Keratinocyte (primary cell): ENCODE measurements around the gene KAT6B. TPM values are rescaled to one million over a fixed set of nuclear protein-coding genes. Genes with fewer than 3 reads are reported as not detected.

Experiments
- DNase-seq: peaks from one replicate; pipeline ENCODE4 v3.0.0-alpha.2; 2011; ENCODE audit warnings: low read depth, missing footprints, low spot score
- FAIRE-seq: peaks from 2 replicates; lab custom pipeline; 2011; peaks lifted over from hg19 to GRCh38; lab: Jason Lieb, UNC
- H2AFZ ChIP-seq: 2 replicates; pipeline ENCODE4 v1.6.0; 2012; ENCODE audit warnings: low read length, control low read depth, inconsistent platforms; ENCODE audit not compliant: control insufficient read depth
- H3K27ac ChIP-seq: 2 replicates; pipeline ENCODE4 v1.5.1; 2011; ENCODE audit warnings: low read length; ENCODE audit not compliant: control insufficient read depth, insufficient read depth
- H3K27me3 ChIP-seq: 3 replicates; pipeline ENCODE4 v1.6.0; 2011; ENCODE audit warnings: low read length; ENCODE audit not compliant: control insufficient read depth, insufficient read depth; ENCODE audit errors: extremely low read depth
- H3K36me3 ChIP-seq, 2 experiments: 2 replicates in 1 of 2; 3 replicates in 1 of 2; pipeline ENCODE4 v1.5.1; 2011; ENCODE audit warnings: low read length in 2 of 2, mild to moderate bottlenecking in 1 of 2; ENCODE audit not compliant: control insufficient read depth in 2 of 2, insufficient read depth in 2 of 2; ENCODE audit errors: extremely low read depth in 1 of 2
- H3K4me1 ChIP-seq: 3 replicates; pipeline ENCODE4 v1.5.1; 2011; ENCODE audit warnings: low read length; ENCODE audit not compliant: control insufficient read depth, insufficient read depth; ENCODE audit errors: extremely low read depth
- H3K4me2 ChIP-seq: 3 replicates; pipeline ENCODE4 v1.6.0; 2011; ENCODE audit warnings: low read depth, low read length; ENCODE audit not compliant: control insufficient read depth, insufficient read depth; ENCODE audit errors: extremely low read depth
- H3K4me3 ChIP-seq, 3 experiments: fragments of 200-600 bp in 1 of 3; sonication (generic) in 1 of 3; 2 replicates in 2 of 3; 3 replicates in 1 of 3; pipeline ENCODE4 v1.5.1; 2011 to 2016; ENCODE audit warnings: low read length in 3 of 3, mild to moderate bottlenecking in 3 of 3, control low read depth in 2 of 3, inconsistent platforms in 1 of 3, low read depth in 1 of 3, mixed read lengths in 1 of 3, mixed run types in 1 of 3, moderate library complexity in 1 of 3; ENCODE audit not compliant: control insufficient read depth in 2 of 3, insufficient read depth in 2 of 3; ENCODE audit errors: extremely low read depth in 1 of 3
- H3K79me2 ChIP-seq: 2 replicates; pipeline ENCODE4 v1.6.0; 2012; ENCODE audit warnings: low read length; ENCODE audit not compliant: control insufficient read depth, insufficient read depth
- H3K9ac ChIP-seq: 3 replicates; pipeline ENCODE4 v1.6.0; 2011; ENCODE audit warnings: low read length; ENCODE audit not compliant: control insufficient read depth, insufficient read depth; ENCODE audit errors: extremely low read depth
- H3K9me1 ChIP-seq: 3 replicates; pipeline ENCODE4 v1.6.0; 2011; ENCODE audit warnings: low read length; ENCODE audit not compliant: control insufficient read depth, insufficient read depth; ENCODE audit errors: extremely low read depth
- H3K9me3 ChIP-seq: 2 replicates; pipeline ENCODE4 v1.5.1; 2012; ENCODE audit warnings: low read depth, low read length; ENCODE audit not compliant: control insufficient read depth
- H4K20me1 ChIP-seq: 3 replicates; pipeline ENCODE4 v1.6.0; 2011; ENCODE audit warnings: low read length; ENCODE audit not compliant: control insufficient read depth, insufficient read depth; ENCODE audit errors: extremely low read depth
- CTCF ChIP-seq, 3 experiments: IDR thresholded peaks in 1 of 3; conservative IDR thresholded peaks in 1 of 3; optimal IDR thresholded peaks in 1 of 3; 2 replicates in 2 of 3; 3 replicates in 1 of 3; pipeline versions ENCODE3 to v1.5.1; 2011; ENCODE audit warnings: low read length in 3 of 3, mild to moderate bottlenecking in 3 of 3, moderate library complexity in 2 of 3, control low read depth in 1 of 3, inconsistent platforms in 1 of 3; ENCODE audit not compliant: insufficient read depth in 2 of 3; ENCODE audit errors: extremely low read depth in 1 of 3
- EZH2 ChIP-seq: IDR thresholded peaks from one replicate; pipeline ENCODE4 v1.6.1; 2012; ENCODE audit warnings: inconsistent platforms, mild to moderate bottlenecking, low read length, moderate library complexity
- dilution Hi-C: fragments of 300-500 bp; cut with MboI; formaldehyde crosslinking; loops from one replicate; pipeline ENCODE4 v1.7.0; 2020; ENCODE audit warnings: low sequenced_read_pairs; ENCODE audit not compliant: extremely low pct_ligation_motif_present
- polyA plus RNA-seq, 5 experiments: library from polyadenylated mRNA; depleted of rRNA in 3 of 5; stranded (reverse) in 3 of 5; stranded (forward) in 1 of 5; unstranded in 1 of 5; fragments of >200 nt; gene quantifications; 1 replicate in 1 of 5; 2 replicates in 3 of 5; 3 replicates in 1 of 5; pipeline versions ENCODE4 v1.2.1 to v1.2.3, GENCODE V29; 2011 to 2012; ENCODE audit warnings: missing spikeins in 2 of 5, low read depth in 1 of 5, low replicate concordance in 1 of 5

The KAT6B gene
- polyA plus RNA-seq, 1 donor (not counting 4 experiments of a cell fraction or from before 2014, with no cell fraction given), result 2.9 TPM

- Histone ChIP-seq H3K4me2 (no peak overlapping the region), H3K9ac (no peak overlapping the region), H2AFZ (no peak overlapping the region), H3K9me1 (no peaks in the 10 kb centered on the region), H3K79me2 (no peaks in the 10 kb centered on the region), H3K4me3 (no peak overlapping the region), H3K9me3 (no peaks in the 10 kb centered on the region), H4K20me1 (no peaks in the 10 kb centered on the region), H3K4me1 (peaks cover 19% of the 10 kb centered on the region), H3K27ac (no peak overlapping the region), H3K36me3 (no peaks in the 10 kb centered on the region), H3K27me3 (no peaks in the 10 kb centered on the region)
- DNase-seq (no peak), FAIRE-seq (no peak)
- dilution Hi-C loops, result no loop called here
- TF ChIP-seq CTCF (optimal IDR thresholded peaks at IDR 0.05 in 1 of 3, IDR thresholded peaks at IDR 0.05 in 1 of 3, conservative IDR thresholded peaks at IDR 0.05 in 1 of 3; ENCODE audit: extremely low read depth in 1 of 3, insufficient read depth in 2 of 3, low read length in 3 of 3), result no peak
These were observed 104.6 kb downstream of the KAT6B start for GRCh38 chr10:74930965-74931364.

GRCh38 chr10:74932648-74933047, 106.2 kb downstream of the KAT6B start:
- DNase-seq (no peak), FAIRE-seq (no peak)
- no peaks in the 10 kb centered on the region for H3K27me3 ChIP-seq
- dilution Hi-C loops, result no loop called here
- H3K27ac ChIP-seq, result no peak overlapping the region
- TF ChIP-seq CTCF (optimal IDR thresholded peaks at IDR 0.05 in 1 of 3, IDR thresholded peaks at IDR 0.05 in 1 of 3, conservative IDR thresholded peaks at IDR 0.05 in 1 of 3; ENCODE audit: extremely low read depth in 1 of 3, insufficient read depth in 2 of 3, low read length in 3 of 3), result no peak
- TF ChIP-seq EZH2, result no peak
- H3K4me2 ChIP-seq, result no peak overlapping the region
- no peak overlapping the region for H2AFZ ChIP-seq
- no peak overlapping the region for H3K4me3 ChIP-seq
- no peaks in the 10 kb centered on the region for H3K9me1 ChIP-seq
- H3K79me2 ChIP-seq, result no peaks in the 10 kb centered on the region
- no peaks in the 10 kb centered on the region for H3K9me3 ChIP-seq
- H3K36me3 ChIP-seq, result no peaks in the 10 kb centered on the region
- H3K9ac ChIP-seq, result no peak overlapping the region
- H4K20me1 ChIP-seq, result no peaks in the 10 kb centered on the region
- H3K4me1 ChIP-seq, result peaks cover 13% of the 10 kb centered on the region
